ENCODE measurements around the gene CCDC24.

The CCDC24 gene

DNA sequence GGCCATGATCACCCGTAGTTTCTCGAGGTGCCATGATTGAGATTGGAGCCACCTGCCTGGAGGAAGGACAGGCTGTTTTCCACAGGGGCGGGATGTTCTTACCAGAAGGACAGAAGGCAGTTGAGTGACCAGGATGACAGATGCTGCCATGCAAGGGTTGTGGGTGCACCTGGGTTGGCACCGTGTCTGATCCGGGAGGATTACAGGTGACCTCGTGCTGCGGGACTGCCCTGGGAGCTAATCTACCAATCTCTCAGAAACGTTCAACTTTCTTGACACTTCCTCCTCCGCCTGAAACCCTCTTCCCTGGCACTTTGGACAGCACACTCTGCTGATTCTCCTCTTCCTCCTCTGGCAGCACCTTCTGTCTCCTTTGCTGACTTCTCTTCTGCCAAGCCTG lies 53.7 kb downstream of the CCDC24 start:
- no peak for DNase-seq

Measured in stimulated activated naive CD4-positive, alpha-beta T cell (primary cell).